Fibroblast of lung (primary cell): Measurements from ENCODE around the gene SNTN.

Source experiments
- EZH2 ChIP-seq: IDR thresholded peaks from 2 replicates; pipeline ENCODE4 v1.5.1; 2012; ENCODE audit warnings: low read length, control low read depth, mild to moderate bottlenecking; ENCODE audit errors: missing control alignments
- TF ChIP-seq, protein P1 (sequence below), 2 donors: IDR thresholded peaks in 1 of 2; conservative IDR thresholded peaks in 1 of 2; 1 replicate in 1 of 2; 2 replicates in 1 of 2; pipeline ENCODE4 v1.5.1; 2011 to 2012; ENCODE audit warnings: low read length in 2 of 2, control low read depth in 1 of 2, inconsistent platforms in 1 of 2, low read depth in 1 of 2, mild to moderate bottlenecking in 1 of 2

DNA sequence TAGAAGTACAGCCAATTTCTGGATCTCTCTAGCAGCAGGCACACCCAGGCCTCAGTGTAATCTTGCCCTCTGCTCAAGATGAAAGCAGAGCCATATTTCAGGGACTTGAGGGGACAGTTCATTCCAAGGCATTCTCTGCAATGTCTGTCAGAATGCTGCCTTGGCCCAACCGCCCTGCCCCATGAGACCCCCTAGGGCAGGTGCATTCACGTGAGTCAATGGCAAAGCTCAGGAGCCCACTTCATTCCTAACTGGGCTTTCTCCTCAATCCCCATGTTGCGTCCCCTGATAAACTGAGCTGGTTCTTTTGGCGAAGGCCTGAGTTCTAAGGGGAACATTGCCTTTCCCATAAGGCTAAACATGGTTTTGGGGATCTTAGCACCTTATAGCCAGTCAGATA is 9.5 kb downstream of the SNTN start:
- TF ChIP-seq, protein P1, sequence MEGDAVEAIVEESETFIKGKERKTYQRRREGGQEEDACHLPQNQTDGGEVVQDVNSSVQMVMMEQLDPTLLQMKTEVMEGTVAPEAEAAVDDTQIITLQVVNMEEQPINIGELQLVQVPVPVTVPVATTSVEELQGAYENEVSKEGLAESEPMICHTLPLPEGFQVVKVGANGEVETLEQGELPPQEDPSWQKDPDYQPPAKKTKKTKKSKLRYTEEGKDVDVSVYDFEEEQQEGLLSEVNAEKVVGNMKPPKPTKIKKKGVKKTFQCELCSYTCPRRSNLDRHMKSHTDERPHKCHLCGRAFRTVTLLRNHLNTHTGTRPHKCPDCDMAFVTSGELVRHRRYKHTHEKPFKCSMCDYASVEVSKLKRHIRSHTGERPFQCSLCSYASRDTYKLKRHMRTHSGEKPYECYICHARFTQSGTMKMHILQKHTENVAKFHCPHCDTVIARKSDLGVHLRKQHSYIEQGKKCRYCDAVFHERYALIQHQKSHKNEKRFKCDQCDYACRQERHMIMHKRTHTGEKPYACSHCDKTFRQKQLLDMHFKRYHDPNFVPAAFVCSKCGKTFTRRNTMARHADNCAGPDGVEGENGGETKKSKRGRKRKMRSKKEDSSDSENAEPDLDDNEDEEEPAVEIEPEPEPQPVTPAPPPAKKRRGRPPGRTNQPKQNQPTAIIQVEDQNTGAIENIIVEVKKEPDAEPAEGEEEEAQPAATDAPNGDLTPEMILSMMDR (conservative IDR thresholded peaks at IDR 0.05 in 1 of 2, IDR thresholded peaks at IDR 0.05 in 1 of 2; ENCODE audit: low read depth in 1 of 2, low read length in 2 of 2): no peak
- no peak for TF ChIP-seq EZH2
